ENCODE data around the gene HES7. TPM values are rescaled to one million over a fixed set of nuclear protein-coding genes. Genes with fewer than 3 reads are reported as not detected.

HES7 gene
- polyA plus RNA-seq, 2 of the 4 experiments (the other 2 are of a cell fraction), result 0.56 to 0.72 TPM

DNA sequence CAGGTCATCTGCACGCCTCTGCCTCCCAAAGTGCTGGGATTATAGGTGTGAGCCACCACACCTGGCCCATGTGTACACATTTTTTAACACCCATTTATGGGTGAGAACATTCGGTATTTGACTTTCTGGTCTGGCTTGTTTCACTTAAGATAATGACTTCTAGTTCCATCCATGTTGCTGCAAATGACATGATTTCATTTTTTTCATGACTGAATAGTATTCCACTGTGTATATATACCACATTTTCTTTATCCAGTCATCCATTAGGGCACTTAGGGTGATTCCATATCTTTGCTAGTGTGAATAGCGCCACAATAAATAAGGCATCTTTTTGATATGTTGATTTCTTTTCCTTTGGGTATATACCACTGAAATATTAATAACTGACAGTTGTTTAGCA, 42.0 kb downstream of the HES7 start:
- POLR2A ChIA-PET, result no interaction called here
- peak; percentile 43 for FAIRE-seq

GRCh38 chr17:8080799-8081219, 43.1 kb downstream of the HES7 start:
- CTCF ChIA-PET, result interaction anchor here (0.7 to 27.4 kb wide), 10 partner anchors 8 to 365 kb away, joined by 3 to 1490 read pairs (median 4); partner anchors contain the start of genes ALOX12B and ALOXE3
- FAIRE-seq (no peak), ATAC-seq (no peak), DNase-seq (ENCODE audit: low read depth in 1 of 2, low spot score in 1 of 2) (no peak)
- Histone ChIP-seq H3K4me1 (peaks cover 10% of the 10 kb centered on the region), H3K4me2 (peak overlapping the region; percentile 85; the same call in 2 of the 3 replicates), H3K27ac (no peak overlapping the region), H3K4me3 (no peak overlapping the region), H3K9me3 (no peaks in the 10 kb centered on the region)
- TF ChIP-seq MAZ (IDR thresholded peaks at IDR 0.05; ENCODE audit: borderline replicate concordance, low read depth, low read length) (no peak), RCOR1 (IDR thresholded peaks at IDR 0.05; ENCODE audit: low read depth, low read length) (no peak), ESRRA (IDR thresholded peaks at IDR 0.05; ENCODE audit: borderline replicate concordance, low read length) (no peak), CEBPB (IDR thresholded peaks at IDR 0.05) (no peak), CBX8 (IDR thresholded peaks at IDR 0.05) (no peak), NFE2L2 (conservative IDR thresholded peaks at IDR 0.05; ENCODE audit: low read length) (no peak), E2F6 (IDR thresholded peaks at IDR 0.05; ENCODE audit: borderline replicate concordance, low read depth) (no peak), FOSB (CRISPR knock-in tag; IDR thresholded peaks at IDR 0.05) (no peak), RNF2 (IDR thresholded peaks at IDR 0.05; ENCODE audit: borderline replicate concordance, low read depth) (no peak), POLR2A (IDR thresholded peaks at IDR 0.05; ENCODE audit: low read length) (no peak), TFCP2L1 (CRISPR knock-in tag; IDR thresholded peaks at IDR 0.05) (no peak), KDM1A (IDR thresholded peaks at IDR 0.05; ENCODE audit: low read depth) (no peak), CHD4 (IDR thresholded peaks at IDR 0.05; ENCODE audit: borderline replicate concordance) (no peak), JUN (IDR thresholded peaks at IDR 0.05) (no peak), RARB (CRISPR knock-in tag; IDR thresholded peaks at IDR 0.05) (no peak)
- TF ChIP-seq, protein P1, sequence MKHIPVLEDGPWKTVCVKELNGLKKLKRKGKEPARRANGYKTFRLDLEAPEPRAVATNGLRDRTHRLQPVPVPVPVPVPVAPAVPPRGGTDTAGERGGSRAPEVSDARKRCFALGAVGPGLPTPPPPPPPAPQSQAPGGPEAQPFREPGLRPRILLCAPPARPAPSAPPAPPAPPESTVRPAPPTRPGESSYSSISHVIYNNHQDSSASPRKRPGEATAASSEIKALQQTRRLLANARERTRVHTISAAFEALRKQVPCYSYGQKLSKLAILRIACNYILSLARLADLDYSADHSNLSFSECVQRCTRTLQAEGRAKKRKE (CRISPR knock-in tag; IDR thresholded peaks at IDR 0.05; ENCODE audit: low read depth), result no peak
- WGBS (ENCODE audit: missing lambda C conversion rate), result 87% methylated on average over 16 of the region's 17 CpGs
- POLR2A ChIA-PET, result no interaction called here

More for the DNA sequence above, 42.0 kb downstream of the HES7 start:
- DNase-seq (ENCODE audit: low read depth in 1 of 2, low spot score in 1 of 2) (no peak), ATAC-seq (no peak)
- WGBS (ENCODE audit: missing lambda C conversion rate), result 78% methylated on average over 3 of the region's 3 CpGs
- TF ChIP-seq MAFK (IDR thresholded peaks at IDR 0.05; ENCODE audit: partially characterized antibody), result no peak
- no peak for TF ChIP-seq CHD4 (IDR thresholded peaks at IDR 0.05; ENCODE audit: borderline replicate concordance)
- TF ChIP-seq, protein P2, sequence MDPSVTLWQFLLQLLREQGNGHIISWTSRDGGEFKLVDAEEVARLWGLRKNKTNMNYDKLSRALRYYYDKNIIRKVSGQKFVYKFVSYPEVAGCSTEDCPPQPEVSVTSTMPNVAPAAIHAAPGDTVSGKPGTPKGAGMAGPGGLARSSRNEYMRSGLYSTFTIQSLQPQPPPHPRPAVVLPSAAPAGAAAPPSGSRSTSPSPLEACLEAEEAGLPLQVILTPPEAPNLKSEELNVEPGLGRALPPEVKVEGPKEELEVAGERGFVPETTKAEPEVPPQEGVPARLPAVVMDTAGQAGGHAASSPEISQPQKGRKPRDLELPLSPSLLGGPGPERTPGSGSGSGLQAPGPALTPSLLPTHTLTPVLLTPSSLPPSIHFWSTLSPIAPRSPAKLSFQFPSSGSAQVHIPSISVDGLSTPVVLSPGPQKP (IDR thresholded peaks at IDR 0.05; ENCODE audit: low read depth, low read length), result no peak
- TF ChIP-seq ZFP36 (IDR thresholded peaks at IDR 0.05; ENCODE audit: borderline replicate concordance, partially characterized antibody), result no peak
- no peak for TF ChIP-seq POLR2AphosphoS2 (conservative IDR thresholded peaks at IDR 0.05; ENCODE audit: low read length)
- no peak overlapping the region for H3K27ac ChIP-seq
- H3K4me3 ChIP-seq, result no peak overlapping the region
- CTCF ChIA-PET, result interaction anchor here (13.6 to 27.4 kb wide), 4 partner anchors 5 to 27 kb away, joined by 444 to 1490 read pairs (median 563); partner anchors contain the start of genes ALOX12B and ALOXE3
- peaks cover 10% of the 10 kb centered on the region for H3K4me1 ChIP-seq
- no peaks in the 10 kb centered on the region for H3K9me3 ChIP-seq
- H3K4me2 ChIP-seq, result no peak overlapping the region

DNA sequence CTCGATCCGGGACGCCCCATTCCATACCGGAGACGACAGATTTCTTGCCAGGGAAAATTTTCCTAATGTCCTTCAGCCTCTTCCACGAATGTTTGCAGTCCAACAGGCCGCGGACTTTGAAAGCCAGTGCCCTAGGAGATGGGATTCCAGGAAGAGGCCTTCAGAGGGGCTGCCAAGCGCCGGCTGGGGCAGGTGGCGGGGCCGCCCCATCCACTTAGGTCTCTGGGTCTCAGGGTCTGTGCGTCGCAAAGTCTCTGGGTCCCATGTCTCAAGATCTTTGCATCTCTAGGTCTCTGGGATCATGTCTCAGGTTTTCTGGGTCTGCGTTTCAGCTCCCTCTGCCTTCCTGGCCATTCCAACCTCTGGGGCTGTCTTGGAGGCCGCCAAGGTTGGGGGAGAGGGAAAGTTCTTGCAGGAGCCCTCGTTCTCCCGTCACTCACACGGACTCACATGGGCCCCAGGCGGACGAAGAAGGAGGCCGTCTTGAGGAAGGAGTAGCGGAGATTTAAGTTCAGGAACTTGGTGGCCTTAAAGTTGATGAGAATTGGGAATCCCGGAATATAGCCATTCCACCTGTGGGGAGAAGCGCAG, 43.6 kb downstream of the HES7 start:
- TF ChIP-seq NFE2L2 (conservative IDR thresholded peaks at IDR 0.05; ENCODE audit: low read length) (0 out of 2 replicates have a peak, but pooled peaks have one; percentile 0), JUNB (IDR thresholded peaks at IDR 0.05) (no peak)
- Histone ChIP-seq H3K4me3 (peak overlapping the region; percentile 58), H3K4me2 (peak overlapping the region; percentile 85), H3K27ac (peak overlapping the region; percentile 70 to 89; a peak in 5 of 6 replicates), H3K4me1 (peaks cover 10% of the 10 kb centered on the region), H3K9me3 (no peaks in the 10 kb centered on the region)
- no peak for DNase-seq (ENCODE audit: low read depth in 1 of 2, low spot score in 1 of 2)
- 47% methylated on average over 22 of the region's 25 CpGs for WGBS (ENCODE audit: missing lambda C conversion rate)
- peak; percentile 16 to 22 for ATAC-seq
- POLR2A ChIA-PET, result interaction anchor here (1.3 kb wide), 2 partner anchors 39 to 93 kb away, joined by 7 to 8 read pairs; no protein-coding TSS in a partner anchor
- no peak for FAIRE-seq
- CTCF ChIA-PET, result interaction anchor here (0.7 to 27.4 kb wide), 15 partner anchors 8 to 364 kb away, joined by 3 to 1490 read pairs (median 3); partner anchors contain the start of genes ALOX12B and ALOXE3

Measured in A549 (cell line).